Pulmonary artery endothelial cell (primary cell): ENCODE measurements around the gene PUM2. TPM values are rescaled to one million over a fixed set of nuclear protein-coding genes. Genes with fewer than 3 reads are reported as not detected.

Experiments
- DNase-seq: peaks from one replicate; pipeline ENCODE4 v3.0.0-alpha.2; 2011; ENCODE audit warnings: low read depth, low spot score
- total RNA-seq: library from RNA; depleted of rRNA; stranded (reverse); fragments of >200 nt; gene quantifications from 2 replicates; pipeline ENCODE4 v1.2.3, GENCODE V29; 2014

Gene PUM2
- total RNA-seq, 1 donor from 2014 or later = 47.5 TPM

DNA sequence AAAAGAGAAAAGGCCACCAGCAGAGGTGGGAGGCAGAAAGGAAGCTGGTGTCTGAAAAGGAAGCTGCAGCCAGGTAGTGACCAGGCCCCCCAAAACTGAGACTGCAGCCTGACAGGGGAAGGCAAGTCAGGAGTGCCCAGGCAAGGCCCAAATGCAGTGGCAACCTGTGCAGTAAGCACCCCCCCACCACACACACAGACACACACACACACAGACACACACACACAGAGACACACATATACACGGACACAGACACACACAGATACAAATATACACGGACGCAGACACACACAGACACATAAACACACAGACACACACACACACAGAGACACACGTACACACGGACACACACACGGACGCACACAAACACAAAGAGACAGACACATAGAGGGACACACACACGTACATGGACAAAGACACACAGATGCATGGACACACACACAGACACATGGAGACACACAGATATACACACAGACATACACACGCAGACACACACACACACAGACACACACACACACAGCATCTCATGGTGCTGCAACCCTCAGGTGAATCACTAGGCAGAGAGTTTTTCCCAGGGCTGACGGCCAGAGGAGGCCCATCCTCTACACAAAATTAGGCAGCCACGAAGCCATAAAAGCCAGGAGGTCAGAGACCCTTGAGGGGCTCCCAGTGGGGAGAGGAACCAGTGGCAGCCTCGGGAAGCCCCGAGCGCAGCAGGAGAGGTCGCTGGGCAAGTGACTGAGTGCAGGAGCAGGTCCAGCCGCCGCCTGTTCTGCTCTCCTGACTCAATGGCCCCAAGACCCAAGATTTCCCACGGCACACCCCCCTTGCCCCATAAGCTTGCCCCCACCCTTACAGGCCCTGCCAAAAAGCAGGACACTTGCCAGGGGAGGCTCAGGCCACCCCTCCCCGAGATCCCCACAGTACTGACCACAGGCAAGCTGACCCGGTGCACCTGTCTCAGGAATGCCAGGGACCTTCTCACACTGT, 132.0 kb downstream of the PUM2 start:
- DNase-seq = no peak

DNA sequence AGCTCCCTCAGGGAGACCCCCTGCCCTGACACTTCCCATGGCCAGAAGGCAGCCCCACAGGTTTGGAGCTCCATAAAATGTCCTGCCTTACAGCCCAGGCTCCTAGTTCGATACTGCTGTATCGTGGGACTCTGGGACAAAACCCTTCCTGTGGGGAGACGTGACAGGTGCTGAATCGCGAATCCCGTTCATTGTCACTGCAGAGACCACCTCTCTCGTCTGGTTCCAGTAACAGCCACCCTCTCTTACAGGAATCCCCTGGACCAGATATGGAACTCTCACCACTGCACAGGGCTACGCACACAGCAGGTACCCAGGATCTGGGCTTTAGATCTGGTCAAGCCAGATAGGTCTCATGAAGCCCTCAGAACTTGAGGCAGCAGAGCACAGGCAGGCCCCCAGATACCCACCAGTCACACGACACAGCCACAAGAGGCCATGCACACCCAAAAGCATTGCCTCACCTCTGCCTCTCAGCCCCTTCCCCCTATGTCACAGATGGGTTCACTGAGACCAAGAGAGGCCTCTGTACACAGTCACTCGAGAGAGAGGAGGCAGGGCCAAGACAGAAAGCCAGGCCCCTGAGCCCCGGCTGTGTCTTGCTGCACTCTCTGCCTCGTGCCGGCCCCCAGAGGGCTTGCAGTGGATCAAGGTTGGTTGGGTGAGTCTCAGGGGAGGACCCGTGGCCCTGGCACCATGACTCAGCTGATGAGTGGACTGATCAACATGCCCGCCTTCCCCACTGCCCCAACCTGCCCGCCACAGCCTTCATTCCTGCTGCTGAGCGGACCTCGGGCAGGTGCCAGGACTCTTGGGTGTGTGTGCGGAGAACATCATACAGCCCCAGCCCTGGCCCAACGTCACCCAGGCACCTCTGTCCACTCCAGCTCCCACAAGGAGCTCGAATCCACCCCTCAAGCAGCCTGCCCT, 133.3 kb downstream of the PUM2 start:
- DNase-seq = no peak

DNA sequence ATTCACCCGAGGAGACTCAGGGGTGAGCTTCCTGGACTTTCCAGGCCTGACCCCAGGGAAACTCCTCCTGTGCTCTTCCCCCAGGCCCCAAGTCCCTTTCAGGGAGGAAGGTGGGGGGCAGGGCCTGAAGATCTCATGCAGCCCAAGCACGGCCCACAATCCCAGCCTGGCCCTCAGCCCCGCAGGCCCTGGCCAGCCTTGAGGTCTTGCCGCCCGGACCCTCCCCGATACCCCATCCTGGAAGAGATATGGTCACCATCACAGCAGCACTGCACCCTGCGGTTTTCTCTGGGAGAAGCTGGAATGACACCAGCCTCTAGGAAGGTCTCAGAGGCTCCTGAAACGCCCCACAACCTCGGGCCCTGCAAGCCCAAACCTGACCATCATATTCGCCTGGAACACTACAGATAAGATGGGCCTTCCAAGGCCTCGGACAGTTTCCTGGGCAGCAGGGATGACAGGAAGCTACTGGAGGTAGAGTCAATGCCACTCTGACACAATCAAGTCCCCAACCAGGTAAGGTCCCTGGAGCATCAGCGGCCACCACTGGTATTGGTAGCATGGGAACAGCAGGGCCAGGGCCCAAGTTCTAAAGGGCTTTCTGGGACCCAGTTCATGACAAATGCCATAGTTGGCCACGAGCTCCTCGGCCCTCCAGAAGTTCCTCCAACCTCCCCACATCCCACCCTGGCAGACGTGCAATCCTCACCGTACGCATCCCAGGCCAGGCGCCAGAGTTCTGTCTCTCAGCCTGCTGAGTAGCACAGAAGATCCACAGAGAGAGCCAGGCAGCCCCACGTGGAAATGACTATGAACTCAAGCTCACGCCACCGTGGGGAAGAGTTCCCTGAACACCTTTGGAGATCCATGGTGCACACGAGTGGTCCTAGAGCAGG, 134.3 kb downstream of the PUM2 start:
- DNase-seq = no peak

DNA sequence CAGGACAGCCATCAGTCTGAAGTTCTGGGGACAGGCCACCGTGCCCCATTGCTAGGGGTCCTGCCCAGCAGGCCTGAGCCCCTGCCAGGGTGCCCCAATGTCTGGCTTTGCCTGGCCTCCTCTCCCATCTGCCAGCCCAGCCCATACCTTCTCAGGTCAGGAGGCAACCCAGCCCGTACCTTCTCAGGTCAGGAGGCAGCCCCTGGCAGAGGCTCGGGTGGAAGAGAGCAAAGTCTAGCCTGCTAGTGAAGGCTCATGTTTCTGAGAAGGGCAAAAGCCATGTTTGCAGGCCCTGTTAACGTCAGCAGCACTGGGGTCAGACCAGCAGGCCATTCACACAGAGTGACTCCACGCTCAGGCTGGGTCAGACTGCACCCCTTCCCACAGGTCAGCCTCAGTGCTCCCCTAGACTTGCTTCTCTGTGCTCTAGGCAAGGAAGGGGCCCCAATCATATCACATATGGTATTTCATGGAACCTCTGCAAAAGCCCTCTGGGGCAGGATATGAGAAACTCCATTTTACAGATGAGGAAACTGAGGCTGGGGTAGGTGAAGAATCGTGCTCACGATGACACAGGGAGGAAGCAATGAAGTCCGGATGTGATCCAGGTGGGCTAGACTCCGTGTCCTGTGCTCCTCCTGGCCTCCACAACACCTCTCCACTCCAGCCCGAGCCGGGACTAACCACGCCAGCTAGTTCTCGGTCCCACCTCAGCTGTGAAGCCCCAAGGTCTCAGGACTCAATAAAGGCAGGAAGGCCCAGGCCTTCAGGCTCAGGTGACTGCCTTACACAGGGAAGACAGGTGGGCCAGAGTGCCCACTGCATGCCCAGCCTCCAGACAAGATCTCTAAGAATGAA, 135.2 kb downstream of the PUM2 start:
- DNase-seq = no peak

DNA sequence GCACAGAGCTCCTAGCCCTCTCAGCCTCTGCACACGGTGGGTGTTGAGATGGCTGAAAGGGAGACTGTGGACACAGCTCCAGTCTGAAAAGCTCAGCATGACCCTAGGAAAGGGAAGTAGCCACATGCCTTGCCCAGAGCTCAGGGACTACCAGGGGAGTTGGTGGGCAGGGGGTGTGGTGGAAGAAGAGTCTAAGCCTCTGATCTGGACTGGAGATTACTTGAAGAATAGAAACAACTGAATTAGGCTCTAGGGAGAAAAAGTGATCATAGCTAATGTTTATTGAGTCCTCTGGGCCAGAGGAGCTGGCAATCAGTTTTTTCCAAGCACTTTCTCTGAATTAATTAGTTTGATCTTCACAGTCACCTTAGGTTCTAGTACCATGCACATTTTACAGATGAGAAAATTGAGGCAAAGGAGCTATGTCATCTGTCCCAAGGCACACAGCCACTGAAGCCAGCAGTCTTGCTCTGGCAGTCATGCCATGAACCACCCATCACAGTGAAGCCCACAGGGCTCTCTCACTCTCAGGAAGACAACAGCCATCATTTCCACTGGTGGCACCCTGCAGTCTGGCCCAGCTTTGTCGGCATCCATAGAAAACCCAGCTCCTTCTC, 136.0 kb downstream of the PUM2 start:
- no peak for DNase-seq

DNA sequence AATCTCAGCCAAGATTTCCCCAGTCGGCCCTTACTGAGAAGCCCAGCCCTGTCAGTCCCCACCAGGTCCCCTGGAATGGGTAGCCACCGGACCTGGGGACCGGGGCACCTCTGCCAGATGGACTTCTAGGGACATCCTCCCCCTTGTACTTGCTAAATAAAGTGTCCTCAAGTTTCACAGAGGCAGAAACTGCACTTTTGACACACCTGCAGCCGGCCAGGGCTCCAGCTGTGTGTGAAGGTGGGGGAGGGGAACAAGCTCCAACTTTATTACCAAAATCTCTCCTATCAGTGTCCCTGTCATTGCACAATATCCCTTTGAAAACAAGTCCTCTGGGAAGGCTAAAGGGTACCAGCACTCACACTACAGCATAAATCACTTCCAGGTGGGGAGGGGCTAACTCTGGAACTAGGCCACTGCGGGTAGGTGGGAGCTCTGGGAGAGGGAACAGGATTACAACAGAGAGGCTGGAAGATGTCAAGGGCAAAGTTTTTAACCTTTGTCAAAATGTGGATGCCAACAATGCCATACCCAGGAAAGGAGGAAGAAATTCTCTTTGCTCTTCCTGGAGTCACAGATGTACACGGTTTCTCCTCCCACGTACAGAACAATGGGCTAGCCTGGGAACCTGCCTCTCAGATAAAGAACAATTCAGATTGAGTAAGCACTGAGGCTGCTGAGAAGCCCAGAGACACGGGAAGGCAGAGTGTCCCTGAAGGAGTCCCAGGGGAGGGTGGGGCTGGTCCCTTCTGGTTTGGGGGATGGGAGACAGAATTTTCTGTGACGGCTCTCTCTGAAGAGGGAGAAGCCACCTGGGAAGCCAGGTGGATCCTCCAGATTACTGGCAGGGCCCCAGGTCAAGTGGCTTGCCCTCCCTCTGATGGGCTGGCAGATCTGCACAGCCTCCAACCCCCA, 136.7 kb downstream of the PUM2 start:
- no peak for DNase-seq

DNA sequence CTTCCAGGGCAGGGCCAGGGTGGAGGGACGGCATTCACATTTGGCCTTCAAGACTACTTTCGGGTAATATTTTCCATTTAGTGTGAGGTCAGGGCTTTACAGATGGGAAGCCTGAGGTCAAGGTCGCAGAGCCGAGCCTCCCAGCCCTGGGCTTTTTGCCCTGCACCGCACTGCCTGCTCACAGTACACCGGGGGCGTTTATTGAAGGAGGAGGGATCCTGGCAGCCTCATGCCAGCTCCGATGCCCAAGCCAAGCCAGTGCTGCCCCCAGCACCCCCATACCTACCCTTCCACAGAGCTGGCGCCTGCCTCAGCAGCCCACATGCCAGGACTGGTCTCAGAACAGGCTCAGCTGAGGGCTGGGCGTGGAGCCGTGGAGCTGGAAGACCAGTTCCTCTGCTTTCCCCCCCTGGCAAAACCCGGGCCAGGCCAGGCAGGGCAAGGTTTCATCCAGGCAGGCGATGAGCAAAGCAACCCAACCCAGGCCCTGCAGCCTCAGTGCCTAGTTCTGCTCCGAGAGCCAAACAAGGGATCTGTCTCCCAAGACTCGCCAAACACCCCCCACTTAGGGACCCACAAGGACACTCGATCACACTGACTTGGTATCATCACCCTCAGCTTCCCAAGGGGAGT, 137.7 kb downstream of the PUM2 start:
- DNase-seq = no peak

DNA sequence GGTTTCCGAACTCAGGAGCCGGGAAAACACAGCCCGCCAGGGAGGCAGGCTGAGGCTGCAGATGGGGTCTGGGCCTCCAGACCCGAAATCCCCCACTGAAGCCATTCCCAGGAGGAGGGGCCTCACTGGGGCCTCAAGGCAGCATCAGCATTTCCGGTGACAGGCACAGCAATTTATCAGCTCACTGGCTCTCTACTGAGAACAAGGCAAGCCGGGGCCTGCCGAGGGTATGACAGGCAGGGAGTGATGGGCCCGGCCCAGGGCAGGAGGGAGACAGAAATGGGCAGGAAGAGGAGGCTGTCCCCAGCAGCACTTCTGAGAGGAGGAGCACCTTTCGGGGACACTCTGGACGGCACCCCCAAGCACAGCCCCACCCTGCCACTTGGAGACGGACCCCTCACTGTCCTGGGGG, 138.2 kb downstream of the PUM2 start:
- DNase-seq = no peak

DNA sequence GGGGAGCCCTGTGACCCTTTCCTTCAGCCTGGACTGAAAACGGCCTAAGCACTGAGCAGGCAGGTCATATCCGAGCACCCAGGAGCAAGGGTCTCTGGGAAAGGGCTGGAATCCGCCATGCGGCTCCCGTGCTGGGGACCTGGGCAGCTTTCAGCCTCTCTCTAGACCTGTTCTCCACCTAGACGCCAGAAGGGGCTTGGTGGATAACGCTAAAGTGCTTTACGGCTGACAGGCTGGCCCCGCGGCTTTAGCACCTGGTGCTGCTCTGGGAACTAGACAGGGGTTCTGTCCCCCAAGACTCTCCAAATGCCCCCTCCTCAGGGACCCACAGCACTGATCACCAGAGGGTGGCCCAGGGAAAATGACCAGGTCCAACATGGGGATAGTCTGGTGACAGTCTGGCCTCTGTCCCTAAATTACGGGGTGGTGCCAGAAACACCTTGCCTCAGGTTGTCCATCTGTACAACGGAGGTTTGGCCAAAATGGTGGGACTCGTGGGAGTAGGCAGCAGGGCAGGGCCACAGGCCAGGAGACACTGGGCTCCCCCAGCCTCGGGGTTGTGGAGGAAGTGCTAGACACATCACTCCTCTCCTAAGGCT, 138.7 kb downstream of the PUM2 start:
- no peak for DNase-seq

DNA sequence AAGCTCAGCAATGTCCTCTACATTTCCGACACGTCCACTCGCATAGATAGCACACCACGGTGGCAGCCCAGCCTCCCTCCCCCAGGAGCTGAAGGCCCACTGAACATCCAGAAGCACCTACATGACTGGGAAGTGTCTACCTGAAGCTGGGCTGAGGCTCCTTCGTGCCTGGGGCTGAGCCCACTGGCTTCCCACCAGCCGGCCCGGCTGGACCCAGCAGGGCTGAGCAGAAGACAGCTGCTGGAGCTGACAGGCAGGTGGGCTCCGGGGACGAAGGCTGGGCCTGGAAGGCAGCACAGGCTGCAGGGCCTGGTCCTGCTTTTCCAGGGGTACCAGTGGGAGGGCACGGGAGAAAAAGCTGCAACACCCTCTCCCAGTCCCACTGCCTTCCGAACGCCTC, 139.2 kb downstream of the PUM2 start:
- no peak for DNase-seq

DNA sequence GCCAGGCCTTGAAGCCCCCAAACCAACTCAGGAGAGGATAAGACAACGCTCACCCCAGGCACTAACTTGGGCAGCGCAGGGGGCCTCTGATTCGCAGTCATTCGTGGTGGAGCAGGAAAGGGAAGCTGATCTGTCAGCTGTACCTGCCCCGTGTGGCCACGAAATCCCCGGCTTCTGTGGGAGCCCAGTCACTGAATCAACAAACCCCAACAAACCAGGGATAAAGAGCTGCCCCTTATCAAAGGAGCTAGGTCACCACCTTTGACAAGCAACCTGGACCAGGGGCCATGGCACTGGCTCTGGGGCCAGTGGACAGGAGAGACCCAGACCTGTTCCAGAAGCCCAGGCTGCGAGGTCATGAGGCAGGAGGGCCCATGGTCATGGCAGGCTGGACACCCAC, 140.2 kb downstream of the PUM2 start:
- DNase-seq = no peak

DNA sequence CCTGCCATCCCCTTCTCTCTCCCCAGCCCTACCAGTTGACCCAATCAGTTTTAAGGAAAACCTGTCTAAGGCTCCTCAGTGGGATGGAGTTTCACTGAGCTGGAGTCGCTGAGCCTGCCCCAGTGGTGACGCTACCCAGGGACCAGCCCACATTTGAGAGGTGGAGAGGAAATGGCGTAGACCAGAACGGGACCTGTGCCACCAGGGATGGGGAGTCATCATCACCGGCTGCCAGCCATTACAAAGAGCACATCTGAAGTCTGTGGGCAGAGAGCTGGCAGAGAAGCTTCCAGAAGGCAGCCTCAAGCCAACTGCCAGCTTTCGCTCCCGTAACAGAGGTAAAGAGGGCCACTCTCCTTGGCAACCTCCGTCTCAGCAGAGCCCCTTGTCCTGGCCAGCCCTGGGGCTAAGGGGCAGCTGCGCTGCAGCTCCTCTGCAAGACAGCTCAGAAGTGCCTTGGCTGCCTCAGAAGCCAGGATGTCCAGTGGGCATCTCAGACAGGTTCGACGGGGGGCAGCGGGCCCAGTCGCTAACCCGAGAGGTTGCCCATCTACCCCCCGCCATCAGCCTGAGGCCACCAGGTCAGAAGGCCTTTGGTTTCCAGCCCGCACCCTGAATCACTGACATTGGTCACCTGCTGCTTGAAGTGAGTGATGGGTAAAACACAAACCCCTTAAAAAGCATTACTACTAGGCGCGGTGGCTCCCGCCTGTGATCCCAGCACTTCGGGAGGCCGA, 141.1 kb downstream of the PUM2 start:
- DNase-seq = no peak

DNA sequence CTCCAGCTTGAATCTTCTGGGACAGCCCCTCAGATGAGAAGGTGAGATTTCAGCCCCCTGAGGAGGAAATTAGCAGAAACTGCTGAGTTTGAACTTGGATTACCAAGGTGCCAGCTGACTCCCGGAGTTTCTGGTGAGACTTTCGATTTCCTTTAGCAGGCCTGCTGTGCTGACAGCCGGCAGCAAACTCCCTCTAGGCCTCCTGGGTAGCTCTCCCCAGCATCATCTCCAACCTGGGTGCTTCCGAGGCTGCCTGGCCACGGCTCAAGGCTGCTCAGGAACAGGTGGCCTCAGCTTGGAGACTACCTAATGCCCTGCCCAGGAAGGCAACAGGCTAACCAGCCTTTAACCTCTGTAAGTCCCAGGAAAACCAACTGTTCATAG, 142.2 kb downstream of the PUM2 start:
- no peak for DNase-seq

DNA sequence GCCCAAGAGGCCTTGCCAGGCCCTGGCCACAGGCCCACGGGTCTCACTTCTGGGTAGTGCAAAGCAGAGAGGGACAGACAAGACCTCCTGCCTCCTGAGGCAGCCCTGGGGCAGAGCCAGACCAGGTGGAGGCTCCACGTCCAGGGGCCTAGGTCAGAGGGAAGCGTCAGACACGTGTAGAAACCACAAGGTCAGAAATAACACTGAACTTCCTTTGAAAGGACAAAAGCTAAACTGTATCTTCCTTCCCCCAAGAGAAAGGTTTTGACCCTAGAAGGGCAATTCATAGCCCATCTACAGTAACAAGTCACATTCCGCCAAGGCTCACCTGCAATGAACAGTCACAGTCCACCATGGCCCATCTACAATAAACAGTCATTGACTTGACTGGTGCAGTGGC, 143.6 kb downstream of the PUM2 start:
- DNase-seq = no peak

DNA sequence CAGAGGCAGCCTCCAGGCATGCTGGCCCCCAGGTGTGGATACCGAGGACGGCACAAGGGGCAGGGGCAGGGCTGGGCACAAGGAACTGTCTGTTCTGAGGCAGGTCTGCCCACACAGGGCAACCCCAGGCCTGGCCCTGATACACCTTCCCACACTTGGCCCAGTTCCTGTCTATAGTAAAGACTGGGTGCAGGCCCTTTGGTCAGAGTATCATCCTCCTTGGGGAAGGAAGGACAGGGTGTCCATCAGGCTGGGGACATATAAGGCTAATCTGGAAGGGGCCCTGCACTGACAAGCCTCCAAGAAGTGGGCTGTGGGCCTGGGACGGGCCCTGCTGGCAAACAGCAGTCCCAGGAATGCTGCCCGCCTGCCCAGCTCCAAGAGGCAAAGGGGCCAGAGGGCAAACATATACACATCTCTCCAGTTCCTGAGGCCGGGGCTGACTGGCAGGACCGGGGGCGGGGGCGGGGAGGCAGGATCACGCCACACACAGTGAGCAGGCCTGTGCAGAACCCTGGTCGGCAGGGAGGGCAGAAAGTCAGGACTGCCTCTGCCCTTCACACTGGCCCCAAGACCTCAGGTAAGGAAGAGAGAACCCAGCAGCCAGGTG, 144.6 kb downstream of the PUM2 start:
- no peak for DNase-seq

DNA sequence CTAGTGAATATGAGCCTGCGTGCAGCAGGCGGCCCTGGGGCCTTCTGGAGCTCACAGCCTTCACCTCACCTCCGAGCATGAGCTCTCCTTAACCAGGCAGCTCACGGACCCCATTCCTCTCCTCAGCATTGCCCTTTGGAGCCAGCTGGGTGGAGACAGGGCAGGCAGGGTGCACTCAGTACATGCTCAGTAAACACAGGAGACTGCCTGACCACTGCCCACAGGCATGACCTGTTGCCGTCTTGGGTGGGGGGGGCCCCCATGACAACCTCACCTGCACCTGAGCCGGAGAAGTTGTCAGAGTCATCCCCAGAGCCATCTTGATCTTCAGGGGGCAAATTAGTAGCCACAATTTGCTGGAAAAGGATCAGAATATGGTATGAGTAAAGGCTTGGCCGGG, 145.6 kb downstream of the PUM2 start:
- no peak for DNase-seq
